HG03520 (cell line): Measurements from ENCODE around the gene MYB.
"Not testable (repeated sequence)": the region's sequence is repeated elsewhere in the genome, so short reads cannot be mapped to it uniquely, and the experiment has no call there.

Experiments used
- ATAC-seq: cut with Tn5 transposase; IDR thresholded peaks from one replicate; pipeline ENCODE4 v1.9.1; 2021; ENCODE audit warnings: mild to moderate bottlenecking, moderate library complexity; ENCODE audit not compliant: unreplicated experiment

Gene MYB

GRCh38 chr6:135243871-135244796 lies 63.0 kb downstream of the MYB start:
- ATAC-seq, result no peak

DNA sequence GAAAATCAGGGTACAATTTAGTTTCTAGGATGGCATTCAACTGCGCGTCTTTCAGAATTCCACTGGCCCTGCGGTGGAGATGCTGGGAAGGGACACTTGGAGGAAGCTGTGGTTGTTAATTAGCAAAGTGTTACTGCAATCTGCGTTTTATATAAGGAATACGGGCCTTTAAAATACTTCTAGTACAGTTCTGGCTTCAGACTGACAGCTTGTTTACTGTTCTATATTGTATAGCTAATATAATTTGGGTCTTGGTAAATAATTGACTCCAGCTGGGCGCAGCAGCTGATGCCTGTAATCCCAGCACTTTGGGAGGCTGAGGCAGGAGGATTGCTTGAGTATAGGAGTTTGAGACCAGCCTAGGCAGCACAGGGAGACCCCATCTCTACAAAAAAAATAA lies 63.7 kb downstream of the MYB start:
- ATAC-seq, result no peak

GRCh38 chr6:135246412-135247012 lies 65.4 kb downstream of the MYB start:
- not testable (repeated sequence) for ATAC-seq

DNA sequence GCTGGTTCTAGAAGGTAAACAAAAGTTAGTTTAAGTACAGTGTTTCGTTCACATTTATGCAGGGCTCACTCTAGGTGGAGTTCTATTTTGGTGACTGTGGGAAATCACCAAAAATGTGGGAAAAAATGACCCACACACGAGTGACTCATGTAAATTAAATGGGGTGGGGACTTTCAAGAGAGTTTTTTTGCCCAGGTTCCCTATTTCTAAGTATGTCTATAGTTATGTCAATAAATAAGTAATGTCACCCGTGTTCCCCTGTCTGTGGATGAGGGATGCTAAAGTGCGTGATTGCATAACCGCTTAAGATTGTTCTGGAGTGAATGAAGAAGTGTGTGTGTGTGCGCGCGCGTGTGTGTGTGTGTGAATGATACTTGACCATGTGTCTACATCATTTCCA lies 69.1 kb downstream of the MYB start:
- ATAC-seq, result no peak

DNA sequence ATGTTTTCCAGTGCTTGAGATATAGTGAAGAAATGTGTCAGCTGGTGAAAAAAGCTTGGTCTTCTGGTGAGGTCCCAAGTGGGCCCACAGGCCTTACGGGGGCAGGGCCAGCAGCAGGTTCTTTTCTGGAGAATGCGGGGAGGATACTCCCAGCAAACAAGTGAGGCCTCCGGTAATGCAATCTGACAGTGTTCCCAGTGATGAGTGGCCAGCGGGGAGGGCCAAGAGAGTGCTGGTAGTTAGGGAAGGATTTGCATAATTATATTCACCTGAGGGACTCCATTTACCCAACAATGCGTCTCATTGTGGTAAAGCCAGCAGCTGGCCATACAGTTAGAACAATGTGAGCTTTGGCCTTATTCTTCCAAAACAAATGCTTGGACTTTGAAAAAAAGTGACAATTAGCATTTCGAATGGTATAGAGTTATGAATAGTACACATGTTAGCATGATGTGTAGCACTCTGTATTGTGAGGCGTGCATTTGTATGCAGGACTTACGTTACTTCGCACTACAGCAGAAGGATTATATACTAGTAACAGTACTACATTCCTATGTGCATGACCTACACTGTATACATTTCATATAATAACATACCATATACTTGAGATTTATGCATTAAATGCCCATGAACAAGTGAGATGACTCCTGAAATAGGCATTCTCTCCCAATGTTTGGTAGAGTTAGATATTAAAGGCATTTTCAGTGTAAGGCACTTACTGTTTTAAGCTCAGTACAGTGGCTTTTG lies 69.8 kb downstream of the MYB start:
- ATAC-seq, result no peak

DNA sequence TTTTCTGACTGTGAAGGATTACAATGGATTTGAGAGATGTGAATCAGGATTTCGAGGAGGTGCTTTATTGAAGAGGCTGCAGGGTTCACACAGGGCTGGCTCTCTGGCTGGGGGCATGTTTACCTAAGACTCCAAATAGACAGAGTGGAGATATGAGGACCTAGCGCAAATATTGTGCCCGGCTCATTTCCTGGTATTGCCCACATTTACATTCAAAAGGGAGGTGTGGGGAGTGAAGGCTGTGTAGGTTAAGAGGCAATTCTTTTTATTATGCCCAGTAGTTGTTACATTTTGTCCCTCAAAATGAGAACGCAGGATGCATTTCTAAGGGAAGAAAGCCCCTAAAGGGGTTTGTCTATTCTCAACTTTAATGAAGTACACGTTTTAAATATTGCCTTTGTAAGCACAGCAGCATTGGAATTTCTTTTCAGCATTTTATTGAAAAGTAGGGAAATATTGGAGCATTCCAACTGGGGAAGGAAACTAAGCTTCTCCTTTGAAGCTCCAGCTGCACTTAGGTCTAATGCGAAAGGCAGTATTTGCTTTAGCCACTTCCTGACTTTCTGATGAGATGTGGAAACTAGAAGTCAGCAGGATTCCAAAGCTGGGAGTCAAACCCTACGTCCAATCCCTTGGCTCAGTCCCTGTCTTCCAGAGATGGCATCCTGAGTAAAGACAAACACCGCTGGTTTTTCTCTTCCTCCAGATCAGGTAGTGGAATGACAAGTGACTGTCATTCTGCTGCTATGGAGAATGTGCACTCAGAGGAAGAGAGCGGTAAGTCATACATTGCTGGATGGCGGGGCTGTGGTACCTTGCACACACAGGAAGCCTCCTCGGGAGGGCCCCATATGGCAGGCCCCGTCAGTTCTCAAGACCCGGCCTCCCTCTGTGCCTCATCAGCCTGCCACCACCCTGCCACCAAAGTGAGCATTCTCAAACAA lies 70.7 kb downstream of the MYB start:
- ATAC-seq, result no peak

GRCh38 chr6:135254471-135254870 lies 73.4 kb downstream of the MYB start:
- no peak for ATAC-seq

GRCh38 chr6:135256866-135257265 lies 75.8 kb downstream of the MYB start:
- no peak for ATAC-seq

DNA sequence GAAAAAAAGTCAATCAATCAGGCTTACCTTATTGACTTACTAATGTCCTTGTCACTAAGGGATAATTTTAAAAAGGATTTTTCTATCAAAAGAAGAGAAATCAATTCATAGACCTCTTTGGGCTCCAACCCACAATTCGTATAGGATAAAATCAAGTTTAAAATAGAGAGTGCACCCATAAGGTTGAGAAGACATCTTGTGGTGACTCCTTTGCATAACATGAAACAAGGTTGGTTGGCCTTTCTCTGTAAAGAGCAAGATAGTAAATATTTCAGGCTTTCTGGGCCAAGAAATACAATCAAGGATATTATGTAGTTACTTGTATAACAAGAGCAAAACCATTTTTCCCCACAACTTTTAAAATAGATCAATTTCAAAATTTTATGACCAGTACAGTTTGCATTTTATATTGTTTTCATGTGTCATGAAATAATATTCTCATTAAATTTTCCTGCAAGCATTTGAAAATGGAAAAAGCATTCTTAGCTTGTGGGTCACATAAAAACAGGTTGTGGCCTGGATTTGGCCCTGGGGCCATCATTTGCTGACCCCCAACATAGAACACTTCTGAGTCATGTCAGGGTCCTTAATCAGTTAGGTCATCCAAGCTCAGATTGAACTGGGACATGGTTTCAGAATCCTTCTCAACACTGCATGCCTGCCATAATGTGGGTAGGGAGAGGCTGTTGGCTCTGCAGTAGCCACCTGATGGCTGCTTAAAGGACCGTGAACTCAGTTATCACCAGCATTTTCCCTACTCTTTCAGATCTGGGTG lies 76.7 kb downstream of the MYB start:
- ATAC-seq, result no peak

DNA sequence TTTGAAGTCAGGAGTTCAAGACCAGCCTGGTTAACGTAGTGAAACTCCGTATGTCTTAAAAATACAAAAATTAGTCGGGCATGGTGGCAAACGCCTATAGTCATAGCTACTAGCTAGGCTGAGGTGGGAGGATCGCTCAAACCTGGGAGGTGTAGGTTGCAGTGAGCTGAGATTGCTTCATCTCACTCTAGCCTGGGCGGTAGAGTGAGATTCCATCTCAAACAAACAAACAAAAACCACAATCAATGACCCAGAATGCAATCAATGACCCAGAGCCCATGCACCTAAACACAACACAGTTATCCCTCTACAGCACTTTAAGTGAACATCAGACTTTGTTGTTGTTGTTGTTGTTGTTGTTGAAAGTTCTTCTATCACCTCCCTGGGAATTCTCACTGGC lies 77.9 kb downstream of the MYB start:
- no peak for ATAC-seq

GRCh38 chr6:135260612-135261011 lies 79.5 kb downstream of the MYB start:
- ATAC-seq, result no peak

- no peak for ATAC-seq
Observed at GRCh38 chr6:135261872-135262725, 81.0 kb downstream of the MYB start.

GRCh38 chr6:135265278-135265677 lies 84.2 kb downstream of the MYB start:
- ATAC-seq, result no peak

DNA sequence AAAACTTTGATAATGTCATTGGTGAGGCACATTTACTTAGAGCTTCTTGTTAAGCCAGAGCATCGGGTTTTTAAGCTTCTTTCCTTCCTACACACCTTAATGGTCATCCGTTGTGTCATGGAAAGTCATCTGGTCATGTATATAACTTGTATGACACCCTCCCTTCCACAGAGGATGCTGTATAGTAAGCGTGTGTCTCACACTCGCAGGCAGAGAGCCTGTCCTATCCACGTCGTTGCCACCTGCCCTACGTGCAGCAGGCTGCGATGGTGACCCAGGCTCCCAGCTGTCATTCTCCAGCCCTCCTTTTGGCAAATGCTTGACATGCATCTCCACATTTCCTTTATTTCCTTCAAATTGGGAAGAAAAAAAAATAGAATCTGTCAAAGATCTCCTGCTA lies 85.6 kb downstream of the MYB start:
- no peak for ATAC-seq

- ATAC-seq, result no peak
Observed at GRCh38 chr6:135267085-135267484, 86.0 kb downstream of the MYB start.

- ATAC-seq, result no peak
Observed at GRCh38 chr6:135268263-135268662, 87.2 kb downstream of the MYB start.

DNA sequence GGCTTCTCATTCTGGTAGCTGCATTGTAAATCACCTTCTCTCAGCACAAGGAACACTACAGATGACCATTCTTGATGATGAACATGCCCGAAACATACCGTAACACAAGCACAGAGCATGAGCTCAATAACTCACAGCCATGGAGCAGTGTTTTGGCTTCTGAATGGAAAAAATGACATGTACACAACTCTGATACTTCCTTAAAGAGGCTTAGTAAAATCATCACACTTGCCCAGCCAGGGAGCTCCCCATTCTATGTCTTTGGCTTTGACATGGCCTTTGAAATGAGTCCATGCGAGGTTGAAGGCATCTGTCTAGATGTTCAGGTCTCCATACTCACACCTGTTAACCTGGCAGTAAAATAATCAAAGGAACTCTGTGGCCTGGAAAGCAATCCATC lies 87.6 kb downstream of the MYB start:
- no peak for ATAC-seq
